HG03469 (cell line): ENCODE measurements around the gene FARP1.

Experiments
- ATAC-seq: cut with Tn5 transposase; IDR thresholded peaks from one replicate; pipeline ENCODE4 v1.9.1; 2021; ENCODE audit warnings: mild to moderate bottlenecking, moderate library complexity, moderate number of reproducible peaks; ENCODE audit not compliant: unreplicated experiment

FARP1 gene

DNA sequence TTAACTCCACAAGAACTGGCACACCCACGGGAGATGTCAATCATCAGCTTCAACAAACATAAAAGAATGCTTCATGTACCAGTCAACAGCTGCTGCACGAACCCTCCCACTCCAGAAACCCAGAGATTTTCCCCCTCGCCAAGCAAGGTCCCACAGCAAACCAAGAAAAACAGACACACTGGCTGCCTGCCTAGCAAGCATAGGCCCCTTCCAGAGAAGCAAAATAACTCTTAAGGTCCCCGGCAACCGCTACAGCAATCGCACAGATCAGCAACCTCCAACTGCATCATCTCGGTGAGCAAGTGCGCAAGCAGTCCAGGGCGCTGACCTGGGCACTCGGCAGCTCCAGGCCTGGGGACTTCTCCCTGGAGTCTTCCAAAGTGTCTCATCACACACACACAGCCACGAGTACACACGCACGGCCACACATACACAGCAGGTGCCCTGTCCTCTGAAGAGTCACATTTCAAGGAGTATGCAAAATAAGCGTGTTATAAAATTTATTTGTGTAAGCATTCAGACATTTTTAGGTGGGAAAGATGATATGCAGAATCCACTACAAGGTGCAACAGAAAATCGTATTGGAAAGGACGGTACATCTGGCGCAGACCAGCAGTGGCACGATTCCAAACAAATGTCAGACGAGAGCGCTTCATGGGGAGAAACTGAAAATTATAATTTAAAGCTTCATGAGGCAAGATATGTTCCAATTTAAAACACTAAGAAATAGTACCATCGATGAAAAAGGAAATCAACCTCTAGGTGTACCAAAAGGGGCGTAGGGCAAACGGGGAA lies 309.0 kb downstream of the FARP1 start:
- no peak for ATAC-seq

GRCh38 chr13:98452851-98453843 lies 310.3 kb downstream of the FARP1 start:
- ATAC-seq, result no peak

- no peak for ATAC-seq
Measured at GRCh38 chr13:98454389-98454881, 311.5 kb downstream of the FARP1 start.

DNA sequence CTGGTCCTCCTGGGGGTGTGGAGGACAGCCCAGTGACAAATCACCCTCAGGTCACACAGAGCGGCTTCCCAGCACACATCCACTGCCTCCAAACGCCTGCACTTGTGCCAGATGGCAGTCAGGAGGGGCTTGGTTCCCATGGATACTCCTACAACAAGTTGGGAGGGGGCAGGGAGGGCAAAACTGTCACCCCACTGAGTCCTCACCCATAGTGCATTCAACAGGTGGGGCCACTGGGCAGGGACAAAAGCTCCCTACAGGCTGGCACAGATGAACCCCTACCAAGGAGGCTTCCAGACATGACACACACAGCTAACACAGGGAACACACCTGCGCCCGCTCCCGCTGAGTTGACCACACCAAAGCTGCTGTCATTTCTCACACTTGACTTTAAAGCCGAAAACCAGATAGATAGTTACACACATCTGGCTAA lies 313.5 kb downstream of the FARP1 start:
- ATAC-seq, result no peak

DNA sequence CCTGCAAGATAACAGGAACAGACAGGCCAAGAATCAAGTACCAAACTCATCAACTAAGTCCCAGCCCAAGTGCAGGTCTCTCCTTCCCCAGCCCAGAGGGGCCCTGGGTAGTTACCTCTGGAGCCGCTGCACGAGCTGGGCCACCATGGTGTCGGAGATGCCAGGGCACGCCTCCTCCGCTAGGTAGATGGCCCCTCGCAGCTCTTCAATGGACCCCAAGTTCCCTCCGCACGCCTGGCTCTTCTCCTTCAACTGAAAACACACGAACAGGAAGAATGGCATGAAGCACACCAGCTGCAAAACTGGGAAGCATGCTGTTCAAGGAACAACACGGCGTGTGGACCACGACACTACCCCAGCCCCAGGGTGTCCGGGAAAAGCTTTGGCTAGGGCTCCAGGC lies 314.2 kb downstream of the FARP1 start:
- no peak for ATAC-seq

- ATAC-seq, result no peak
Measured at GRCh38 chr13:98458431-98458830, 315.5 kb downstream of the FARP1 start.

DNA sequence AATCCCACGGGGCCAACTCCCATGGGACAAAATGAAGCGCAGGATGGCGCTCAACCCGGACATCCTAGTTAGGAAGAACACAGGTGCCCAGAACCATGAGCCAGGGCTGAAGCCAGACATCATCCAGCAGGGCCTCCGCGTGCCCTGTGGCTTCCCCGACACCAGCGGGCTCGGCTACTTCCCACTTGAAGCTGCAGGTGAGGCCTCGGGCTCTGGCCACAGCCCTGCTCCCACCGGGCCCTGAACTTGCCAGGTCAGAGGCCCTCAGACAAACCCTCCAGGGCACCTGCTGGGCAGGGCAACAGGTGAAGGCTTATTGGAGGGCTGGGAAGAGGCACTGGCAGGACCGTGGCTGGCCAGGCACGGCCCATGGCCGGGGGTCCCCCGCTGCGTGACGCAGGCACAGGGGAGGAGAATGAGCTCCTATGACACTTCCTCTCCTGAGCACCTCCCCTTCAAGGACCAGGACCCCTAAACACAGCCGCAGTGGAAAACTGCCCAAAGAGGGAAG lies 316.3 kb downstream of the FARP1 start:
- ATAC-seq, result no peak

DNA sequence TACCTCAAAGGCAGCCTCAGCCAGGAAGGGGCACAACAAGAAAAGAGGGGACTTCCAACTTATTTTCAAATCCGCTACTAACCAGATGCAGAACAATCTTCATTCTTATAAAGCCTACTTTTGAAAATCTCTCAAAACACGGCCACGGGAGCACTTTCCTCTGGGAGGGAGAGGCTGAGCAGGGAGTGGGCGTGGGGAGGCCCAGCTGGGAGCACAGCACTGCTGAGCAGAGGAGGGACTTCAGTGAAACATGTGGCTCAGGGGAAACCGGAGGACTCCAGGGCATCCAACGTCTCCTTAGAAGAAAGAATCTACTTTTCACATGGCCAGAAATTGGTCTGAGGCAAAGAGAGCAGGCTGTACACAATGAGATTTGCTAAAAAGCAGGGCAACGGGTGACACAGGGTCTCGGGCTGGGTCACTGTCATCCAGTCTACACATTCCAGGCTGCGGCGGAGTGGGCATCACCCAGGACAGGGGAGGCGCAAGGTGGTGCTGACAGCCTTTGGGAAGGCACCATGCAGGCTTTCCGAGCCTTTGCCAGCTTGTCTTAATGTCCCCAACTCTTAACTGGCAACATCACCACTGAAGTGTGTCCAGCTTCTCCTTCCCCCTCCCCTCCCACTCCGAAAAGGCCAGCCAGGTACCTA lies 317.0 kb downstream of the FARP1 start:
- no peak for ATAC-seq

DNA sequence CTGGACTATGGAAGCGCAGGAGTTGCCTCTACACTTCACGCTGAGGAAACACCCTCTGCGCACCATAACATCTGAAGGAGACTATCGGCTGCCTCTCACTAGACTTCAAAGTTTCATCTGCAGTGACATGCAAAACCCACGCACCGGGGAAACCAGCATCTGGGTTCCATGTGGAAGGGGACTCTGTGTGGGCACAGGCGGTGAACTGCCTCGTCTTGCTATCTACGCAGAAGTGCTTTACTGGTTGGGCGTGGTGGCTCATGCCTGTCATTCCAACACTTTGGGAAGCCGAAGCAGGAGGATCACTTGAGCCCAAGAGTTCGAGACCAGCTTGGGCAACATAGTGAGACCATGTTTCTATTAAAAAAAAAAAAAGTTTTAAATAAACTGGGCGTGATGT lies 317.6 kb downstream of the FARP1 start:
- ATAC-seq, result no peak

- no peak for ATAC-seq
Measured at GRCh38 chr13:98461486-98462240, 318.8 kb downstream of the FARP1 start.

- no peak for ATAC-seq
Measured at GRCh38 chr13:98462241-98462882, 319.5 kb downstream of the FARP1 start.

- no peak for ATAC-seq
Measured at GRCh38 chr13:98462946-98463345, 320.1 kb downstream of the FARP1 start.

GRCh38 chr13:98466634-98467236 lies 323.8 kb downstream of the FARP1 start:
- no peak for ATAC-seq

GRCh38 chr13:98467263-98467985 lies 324.5 kb downstream of the FARP1 start:
- ATAC-seq, result no peak

DNA sequence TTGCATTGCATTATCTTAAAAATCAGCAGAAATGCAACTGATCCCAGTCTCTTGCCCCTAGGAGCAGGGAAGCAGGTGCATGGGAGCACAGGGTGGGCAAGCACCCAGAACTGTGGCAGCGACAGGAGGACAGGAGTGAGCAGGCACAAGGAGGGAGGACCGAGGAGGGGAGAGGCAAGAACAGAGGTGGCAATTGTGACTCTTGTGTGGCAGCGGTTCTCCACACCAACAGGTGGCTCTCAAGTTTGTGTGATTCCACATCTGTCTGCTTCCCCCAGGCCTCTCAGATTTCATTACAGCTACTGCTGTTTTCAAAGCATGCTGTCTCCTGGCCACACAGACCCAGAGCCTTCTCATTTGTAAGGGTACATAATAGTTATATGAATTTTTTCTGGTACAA lies 325.5 kb downstream of the FARP1 start:
- no peak for ATAC-seq

DNA sequence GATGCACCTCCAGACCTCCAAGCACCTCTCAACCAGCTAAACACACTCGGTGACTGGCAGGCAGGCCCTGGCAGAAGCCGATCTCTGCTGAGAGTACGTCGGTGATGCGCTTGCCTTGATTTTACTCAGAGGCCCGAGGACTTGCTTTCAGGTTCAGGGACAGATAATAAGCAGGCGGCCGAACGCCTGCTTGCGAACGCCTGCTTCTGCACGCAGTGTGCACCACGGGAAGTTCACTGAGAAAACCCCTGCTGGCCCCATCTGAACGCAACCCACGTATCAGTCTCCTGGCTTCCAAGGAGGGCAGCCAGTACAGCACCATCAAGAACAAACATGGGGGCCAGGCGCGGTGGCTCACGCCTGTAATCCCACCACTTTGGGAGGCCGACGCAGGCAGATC lies 326.0 kb downstream of the FARP1 start:
- ATAC-seq, result no peak

DNA sequence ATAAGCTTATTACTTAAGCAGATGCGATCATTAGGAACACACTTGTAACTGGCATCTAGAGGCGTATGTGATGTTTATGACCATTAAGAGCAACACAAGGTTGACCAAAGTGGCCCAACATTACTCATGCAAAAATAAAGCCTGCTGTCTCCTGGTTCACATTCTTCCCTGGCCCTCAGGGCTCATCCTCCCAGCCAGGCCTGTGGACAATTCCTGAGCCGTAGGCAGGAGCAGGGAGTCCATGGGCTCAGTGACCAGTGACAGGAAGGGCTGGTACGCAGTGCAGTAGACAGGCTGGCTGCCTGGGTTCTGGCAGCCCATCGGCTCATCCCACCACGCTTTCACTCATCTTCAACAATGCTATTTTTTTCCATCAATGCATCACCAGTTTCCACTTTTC lies 328.0 kb downstream of the FARP1 start:
- ATAC-seq, result no peak

GRCh38 chr13:98471934-98472333 lies 329.0 kb downstream of the FARP1 start:
- ATAC-seq, result no peak
